HG03175 (cell line): ENCODE data around the gene MTF1.

Source experiments
- ATAC-seq: cut with Tn5 transposase; IDR thresholded peaks from one replicate; pipeline ENCODE4 v1.9.1; 2021; ENCODE audit warnings: mild to moderate bottlenecking, moderate library complexity; ENCODE audit not compliant: unreplicated experiment

The MTF1 gene

GRCh38 chr1:37831809-37832208, 27.6 kb downstream of the MTF1 start:
- no peak for ATAC-seq

- no peak for ATAC-seq
Measured at GRCh38 chr1:37831109-37831508, 28.3 kb downstream of the MTF1 start.

GRCh38 chr1:37828410-37829074, 30.9 kb downstream of the MTF1 start:
- ATAC-seq = no peak

- ATAC-seq = no peak
Measured at GRCh38 chr1:37825506-37825905, 33.9 kb downstream of the MTF1 start.

GRCh38 chr1:37824001-37824400, 35.4 kb downstream of the MTF1 start:
- no peak for ATAC-seq

GRCh38 chr1:37822906-37823815, 36.2 kb downstream of the MTF1 start:
- ATAC-seq = no peak

GRCh38 chr1:37821481-37821880, 37.9 kb downstream of the MTF1 start:
- no peak for ATAC-seq

- ATAC-seq = no peak
Measured at GRCh38 chr1:37817481-37817880, 41.9 kb downstream of the MTF1 start.

- ATAC-seq = no peak
Measured at GRCh38 chr1:37814252-37814651, 45.1 kb downstream of the MTF1 start.

GRCh38 chr1:37813529-37814145, 45.8 kb downstream of the MTF1 start:
- no peak for ATAC-seq

GRCh38 chr1:37811027-37811655, 48.3 kb downstream of the MTF1 start:
- no peak for ATAC-seq

GRCh38 chr1:37809942-37810341, 49.5 kb downstream of the MTF1 start:
- ATAC-seq = no peak

GRCh38 chr1:37808369-37809319, 50.7 kb downstream of the MTF1 start:
- ATAC-seq = peak; percentile 30

GRCh38 chr1:37807555-37808368, 51.6 kb downstream of the MTF1 start, which contains the start of the genes C1orf122 and YRDC:
Gene C1orf122, plus strand, starts transcription at chr1:37807790. Its CDS starts 615 bp downstream, at chr1:37808405.
Gene YRDC, minus strand, starts transcription at chr1:37808208. Its CDS starts 28 bp downstream, at chr1:37808180.
- ATAC-seq = peak; percentile 88

GRCh38 chr1:37807220-37807554, 52.2 kb downstream of the MTF1 start:
- no peak for ATAC-seq

GRCh38 chr1:37802439-37802838, 57.0 kb downstream of the MTF1 start:
- ATAC-seq = no peak

GRCh38 chr1:37797750-37798345, 61.5 kb downstream of the MTF1 start:
- ATAC-seq = no peak

- no peak for ATAC-seq
Measured at GRCh38 chr1:37795340-37796125, 63.9 kb downstream of the MTF1 start.
